Loucy (cell line): ENCODE data around the gene SQOR.

Source experiments
- H2AFZ ChIP-seq: fragments of 200-600 bp; sonication (generic); 2 replicates; pipeline ENCODE4 v1.6.0; 2016; ENCODE audit warnings: antibody characterized with exemption, mild to moderate bottlenecking, low read length, moderate library complexity
- H3F3A ChIP-seq: fragments of 200-600 bp; 2 replicates; pipeline ENCODE4 v1.6.0; 2016; ENCODE audit warnings: antibody characterized with exemption, low read depth, mild to moderate bottlenecking
- H3K27me3 ChIP-seq: fragments of 200-600 bp; sonication (generic); 2 replicates; pipeline ENCODE4 v1.6.1; 2014; ENCODE audit warnings: low read length, mild to moderate bottlenecking; ENCODE audit not compliant: insufficient read depth, poor library complexity, severe bottlenecking
- H3K36me3 ChIP-seq: fragments of 200-600 bp; sonication (generic); 2 replicates; pipeline ENCODE4 v1.6.1; 2016; ENCODE audit warnings: low read length; ENCODE audit not compliant: insufficient read depth
- H3K4me1 ChIP-seq: fragments of 200-600 bp; sonication (generic); 2 replicates; pipeline ENCODE4 v1.5.1; 2014; ENCODE audit warnings: low read length, mild to moderate bottlenecking; ENCODE audit not compliant: insufficient read depth, poor library complexity, severe bottlenecking
- H3K4me2 ChIP-seq: fragments of 200-600 bp; sonication (generic); 2 replicates; pipeline ENCODE4 v1.6.0; 2014; ENCODE audit warnings: antibody characterized with exemption, low read length, low read depth, mild to moderate bottlenecking; ENCODE audit not compliant: poor library complexity, severe bottlenecking
- H3K4me3 ChIP-seq: fragments of 200-600 bp; sonication (generic); 2 replicates; pipeline ENCODE4 v1.5.1; 2014; ENCODE audit warnings: low read length, mild to moderate bottlenecking, mixed read lengths; ENCODE audit not compliant: poor library complexity, severe bottlenecking
- H3K79me2 ChIP-seq: fragments of 200-600 bp; sonication (generic); 2 replicates; pipeline ENCODE4 v1.6.1; 2014; ENCODE audit warnings: low read length; ENCODE audit not compliant: insufficient read depth
- H3K9ac ChIP-seq: fragments of 200-600 bp; sonication (generic); 2 replicates; pipeline ENCODE4 v1.6.0; 2014; ENCODE audit warnings: mild to moderate bottlenecking, low read depth, low read length, moderate library complexity; ENCODE audit not compliant: poor library complexity, severe bottlenecking
- H3K9me2 ChIP-seq: fragments of 200-600 bp; sonication (generic); replicated peaks from 2 replicates; pipeline ENCODE4 v1.6.1; 2016; ENCODE audit warnings: low read depth, low read length, mixed read lengths
- H3K9me3 ChIP-seq: fragments of 200-600 bp; sonication (generic); 2 replicates; pipeline ENCODE4 v1.6.1; 2014; ENCODE audit warnings: mild to moderate bottlenecking, antibody characterized with exemption, low read length, low read depth; ENCODE audit not compliant: insufficient read depth
- H4K20me1 ChIP-seq: fragments of 200-600 bp; sonication (generic); 2 replicates; pipeline ENCODE4 v1.6.0; 2014; ENCODE audit warnings: antibody characterized with exemption, low read length, mild to moderate bottlenecking; ENCODE audit not compliant: insufficient read depth, poor library complexity, severe bottlenecking
- CTCF ChIP-seq: fragments of 200-600 bp; sonication (generic); conservative IDR thresholded peaks from 2 replicates; pipeline ENCODE4 v1.5.1; 2014; ENCODE audit warnings: mild to moderate bottlenecking, antibody characterized with exemption, low read length
- EZH2phosphoT487 ChIP-seq: fragments of 200-600 bp; IDR thresholded peaks from 2 replicates; pipeline ENCODE4 v1.6.1; 2018; ENCODE audit warnings: antibody characterized with exemption, mild to moderate bottlenecking, moderate library complexity, borderline replicate concordance

The SQOR gene

DNA sequence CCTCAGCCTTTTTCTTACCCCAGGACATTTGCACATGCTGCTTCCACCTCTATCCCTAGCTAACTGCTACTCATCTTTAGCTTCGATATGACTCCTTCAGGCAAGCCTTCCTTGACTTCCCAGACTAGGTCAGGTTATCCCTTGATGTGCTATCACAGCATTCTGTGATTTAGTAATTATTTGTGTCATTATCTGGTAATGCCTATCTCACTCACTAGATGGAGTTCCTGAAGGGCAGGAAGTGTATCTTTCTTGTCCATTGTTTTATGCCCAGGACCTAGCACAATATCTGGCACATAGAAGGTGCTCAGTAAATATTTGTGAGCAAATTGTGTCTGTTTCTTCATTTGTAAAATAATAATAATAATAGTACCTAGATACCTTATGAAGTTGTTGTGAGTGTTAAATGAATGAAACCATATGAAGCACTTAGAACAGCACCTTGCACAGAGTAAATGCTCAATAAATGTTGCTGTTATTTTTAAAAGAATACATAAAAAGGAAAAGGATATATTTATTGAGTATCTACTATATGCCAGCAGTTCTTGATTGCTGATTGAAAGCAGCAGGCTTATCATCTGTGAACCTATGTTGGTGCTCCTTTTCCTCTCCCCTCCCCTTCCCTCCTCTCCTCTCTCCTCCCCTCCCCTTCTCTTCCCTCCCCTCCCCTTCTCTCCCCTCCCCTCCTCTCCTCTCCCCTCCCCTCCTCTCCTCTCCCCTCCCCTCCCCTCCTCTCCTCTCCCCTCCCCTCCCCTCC is 31.5 kb downstream of the SQOR start:
- Histone ChIP-seq H3F3A (no peaks in the 10 kb centered on the region), H3K4me1 (no peaks in the 10 kb centered on the region), H3K4me3 (no peak overlapping the region), H3K9me3 (no peaks in the 10 kb centered on the region), H4K20me1 (no peaks in the 10 kb centered on the region), H3K9me2 (no peaks in the 10 kb centered on the region), H3K79me2 (no peaks in the 10 kb centered on the region), H3K4me2 (no peak overlapping the region), H3K36me3 (no peaks in the 10 kb centered on the region), H3K27me3 (no peaks in the 10 kb centered on the region), H3K9ac (no peak overlapping the region), H2AFZ (no peak overlapping the region)
- no peak for TF ChIP-seq EZH2phosphoT487
- no peak; the same call in 1 of the 2 replicates for TF ChIP-seq CTCF

GRCh38 chr15:45667002-45667401 is 32.2 kb downstream of the SQOR start:
- Histone ChIP-seq H3K9ac (no peak overlapping the region), H3K79me2 (no peaks in the 10 kb centered on the region), H2AFZ (no peak overlapping the region), H3K27me3 (no peaks in the 10 kb centered on the region), H3K9me3 (no peaks in the 10 kb centered on the region), H3K4me3 (no peak overlapping the region), H3K4me2 (no peak overlapping the region), H3K9me2 (no peaks in the 10 kb centered on the region), H4K20me1 (no peaks in the 10 kb centered on the region), H3F3A (no peaks in the 10 kb centered on the region), H3K36me3 (no peaks in the 10 kb centered on the region), H3K4me1 (no peaks in the 10 kb centered on the region)
- no peak for TF ChIP-seq CTCF
- no peak for TF ChIP-seq EZH2phosphoT487

GRCh38 chr15:45668386-45668785 is 33.6 kb downstream of the SQOR start:
- H3K4me3 ChIP-seq, result no peak overlapping the region
- H2AFZ ChIP-seq, result no peak overlapping the region
- no peaks in the 10 kb centered on the region for H3K4me1 ChIP-seq
- H3K4me2 ChIP-seq, result no peak overlapping the region
- H3K79me2 ChIP-seq, result no peaks in the 10 kb centered on the region
- no peak overlapping the region for H3K9ac ChIP-seq
- H3K36me3 ChIP-seq, result no peaks in the 10 kb centered on the region
- H3F3A ChIP-seq, result no peaks in the 10 kb centered on the region
- H3K9me3 ChIP-seq, result no peaks in the 10 kb centered on the region
- H3K27me3 ChIP-seq, result no peaks in the 10 kb centered on the region
- no peaks in the 10 kb centered on the region for H3K9me2 ChIP-seq
- TF ChIP-seq CTCF, result no peak
- no peak for TF ChIP-seq EZH2phosphoT487
- no peaks in the 10 kb centered on the region for H4K20me1 ChIP-seq
